Memory B cell (primary cell): ENCODE measurements around the gene PSMA5.
A peak's percentile ranks its signal among the peaks of the same experiment; 100 is the strongest.

Source experiments
- ATAC-seq: fragments of 150-1000 bp; cut with Tn5 transposase; 2 replicates; pipeline ENCODE4 v1.10.0; 2021; ENCODE audit warnings: low read depth, mild to moderate bottlenecking, moderate library complexity
- DNase-seq, 2 donors: peaks; one replicate each; pipeline ENCODE4 v3.0.0; 2022; ENCODE audit warnings: low spot score in 2 of 2
- H3K27ac Mint-ChIP-seq: one replicate; pipeline ENCODE4 v1.8.0; 2022; ENCODE audit warnings: mild to moderate bottlenecking, moderate library complexity, mixed read lengths
- H3K27me3 Mint-ChIP-seq: one replicate; pipeline ENCODE4 v1.8.0; 2022; ENCODE audit warnings: mixed read lengths
- H3K36me3 Mint-ChIP-seq: one replicate; pipeline ENCODE4 v1.8.0; 2022; ENCODE audit warnings: mild to moderate bottlenecking, mixed read lengths
- H3K4me1 Mint-ChIP-seq: one replicate; pipeline ENCODE4 v1.8.0; 2022; ENCODE audit warnings: mixed read lengths
- H3K4me3 Mint-ChIP-seq: one replicate; pipeline ENCODE4 v1.8.0; 2022; ENCODE audit warnings: mild to moderate bottlenecking, moderate library complexity, mixed read lengths
- H3K9me3 Mint-ChIP-seq: one replicate; pipeline ENCODE4 v1.8.0; 2022; ENCODE audit warnings: mixed read lengths

PSMA5 gene

DNA sequence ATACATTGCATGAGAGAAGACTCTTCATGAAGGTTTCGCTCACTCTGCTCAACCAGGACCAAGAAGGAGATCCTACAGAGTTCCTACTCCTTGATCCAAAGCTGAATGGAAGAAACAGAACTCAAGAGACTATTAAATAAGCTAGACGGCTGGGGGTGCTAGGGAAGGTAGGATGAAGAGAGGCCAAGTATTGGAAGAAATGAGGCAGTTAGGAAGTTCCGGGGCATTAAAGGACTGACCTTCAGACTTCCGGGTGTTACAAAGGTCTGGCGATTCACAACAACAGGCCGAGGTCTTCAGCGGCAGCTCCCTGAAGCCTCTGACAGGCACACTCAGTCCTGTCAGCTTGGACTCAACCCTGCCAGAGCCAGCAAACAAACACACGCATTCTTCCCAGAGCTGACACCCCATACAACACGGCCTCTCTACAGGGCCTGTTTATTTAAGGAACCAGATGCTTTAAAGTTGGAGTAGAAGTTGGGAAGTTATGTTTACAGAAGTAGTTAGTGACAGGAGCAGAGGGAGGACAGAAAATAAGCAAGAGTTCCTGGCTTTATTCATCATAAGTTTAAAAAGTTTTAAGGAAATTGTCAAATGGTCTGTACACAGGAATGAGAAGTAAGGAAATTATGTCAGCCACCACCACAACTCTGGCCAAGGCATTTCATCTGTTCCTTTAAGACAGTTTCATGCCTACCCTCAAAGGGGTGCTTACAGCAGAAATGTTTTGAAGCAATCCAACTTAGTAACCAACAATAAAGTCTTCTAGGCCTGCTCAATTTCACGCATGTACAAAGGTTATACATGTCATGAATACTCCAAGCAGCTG, 33.2 kb downstream of the PSMA5 start:
- ATAC-seq (no peak), DNase-seq (no peak)
- no peaks in the 10 kb centered on the region for H3K9me3 Mint-ChIP-seq
- peaks cover 2% of the 10 kb centered on the region for H3K36me3 Mint-ChIP-seq
- H3K4me3 Mint-ChIP-seq: no peak overlapping the region
- H3K27me3 Mint-ChIP-seq: peaks cover 44% of the 10 kb centered on the region
- no peak overlapping the region for H3K27ac Mint-ChIP-seq
- peaks cover 23% of the 10 kb centered on the region for H3K4me1 Mint-ChIP-seq

DNA sequence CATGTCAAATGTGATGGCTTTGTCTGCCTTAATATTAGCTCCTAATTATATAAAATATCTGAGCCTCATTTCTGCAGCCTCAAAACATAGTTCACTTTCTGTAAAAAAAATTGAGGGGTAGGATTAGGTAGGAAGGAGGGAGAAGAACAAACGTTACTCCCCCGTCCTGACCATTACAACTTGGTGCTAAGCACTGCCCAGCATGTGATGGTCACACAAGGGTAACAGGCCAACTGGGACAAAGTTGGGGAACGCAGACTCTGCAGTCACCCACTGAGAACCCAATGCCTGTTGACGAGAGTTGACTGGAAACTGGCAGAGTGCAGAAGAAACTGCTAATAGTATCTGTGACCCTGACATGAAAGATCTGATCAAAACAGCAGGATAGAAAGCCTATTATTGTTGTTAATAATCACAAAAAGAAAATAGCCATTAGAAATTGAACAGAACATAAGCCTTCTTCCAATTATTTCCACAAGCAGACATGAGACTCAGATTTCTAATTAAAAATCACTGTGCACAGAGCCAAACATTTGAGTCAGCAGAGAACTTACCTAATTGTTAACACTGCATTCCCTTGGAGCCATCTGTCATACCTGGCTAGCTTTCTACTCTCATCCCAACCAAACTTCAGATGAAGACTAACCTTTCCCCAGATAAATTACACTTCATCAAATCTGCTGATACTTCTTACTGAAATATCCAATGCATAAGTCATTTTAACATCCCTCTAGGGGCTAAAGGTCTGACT, 34.0 kb downstream of the PSMA5 start:
- Mint-ChIP-seq H3K4me3 (no peak overlapping the region), H3K9me3 (no peaks in the 10 kb centered on the region), H3K27me3 (peaks cover 45% of the 10 kb centered on the region)

DNA sequence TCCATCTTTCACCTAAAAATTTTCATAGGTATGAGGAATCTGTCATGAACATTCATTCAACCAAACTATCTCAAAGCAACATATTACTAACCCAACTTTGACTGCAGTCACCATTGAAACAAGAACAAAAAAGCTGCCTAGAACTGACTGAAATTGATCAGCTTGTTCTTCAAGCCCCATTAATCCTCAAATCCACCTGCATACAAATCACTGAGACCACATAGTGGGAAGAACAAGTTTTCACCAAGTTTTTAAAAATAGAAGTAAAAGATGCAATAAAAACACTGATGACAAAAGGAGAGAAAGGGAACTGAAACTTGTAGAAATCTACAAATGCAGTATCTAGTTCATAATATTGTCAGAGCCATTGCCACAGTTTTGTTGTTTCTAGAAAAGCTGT, 34.6 kb downstream of the PSMA5 start:
- Mint-ChIP-seq H3K4me1 (peaks cover 18% of the 10 kb centered on the region), H3K27ac (no peak overlapping the region), H3K36me3 (peaks cover 2% of the 10 kb centered on the region), H3K9me3 (no peaks in the 10 kb centered on the region), H3K4me3 (peak overlapping the region; percentile 11), H3K27me3 (peaks cover 42% of the 10 kb centered on the region)
- ATAC-seq (peak; percentile 82), DNase-seq (no peak)

More for the DNA sequence above, 34.0 kb downstream of the PSMA5 start:
- Mint-ChIP-seq H3K4me1 (peaks cover 23% of the 10 kb centered on the region), H3K36me3 (peaks cover 2% of the 10 kb centered on the region), H3K27ac (no peak overlapping the region)
- ATAC-seq (no peak), DNase-seq (no peak)

DNA sequence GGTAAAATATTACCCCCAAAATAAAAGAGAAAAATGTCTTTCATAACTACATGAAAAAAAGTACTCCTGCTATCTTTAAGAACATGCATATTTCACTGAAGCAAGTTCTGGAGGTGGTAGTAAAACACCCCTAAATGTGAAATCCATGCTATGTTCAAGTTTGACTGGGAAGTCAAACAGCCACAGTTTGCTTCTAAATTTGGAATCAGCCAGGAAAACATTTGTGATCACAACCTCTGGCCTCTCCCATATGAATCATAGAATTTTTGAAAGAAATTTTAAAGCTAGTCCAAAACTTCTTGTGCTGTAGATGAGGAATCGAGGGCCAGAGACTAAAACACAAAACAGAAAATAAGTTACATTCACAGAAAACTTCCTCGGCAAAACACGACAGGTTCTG, 35.1 kb downstream of the PSMA5 start:
- H3K36me3 Mint-ChIP-seq: peaks cover 2% of the 10 kb centered on the region
- DNase-seq: no peak
- H3K4me3 Mint-ChIP-seq: no peak overlapping the region
- no peaks in the 10 kb centered on the region for H3K9me3 Mint-ChIP-seq
- no peak for ATAC-seq
- peaks cover 41% of the 10 kb centered on the region for H3K27me3 Mint-ChIP-seq
- H3K27ac Mint-ChIP-seq: no peak overlapping the region
- peaks cover 18% of the 10 kb centered on the region for H3K4me1 Mint-ChIP-seq

DNA sequence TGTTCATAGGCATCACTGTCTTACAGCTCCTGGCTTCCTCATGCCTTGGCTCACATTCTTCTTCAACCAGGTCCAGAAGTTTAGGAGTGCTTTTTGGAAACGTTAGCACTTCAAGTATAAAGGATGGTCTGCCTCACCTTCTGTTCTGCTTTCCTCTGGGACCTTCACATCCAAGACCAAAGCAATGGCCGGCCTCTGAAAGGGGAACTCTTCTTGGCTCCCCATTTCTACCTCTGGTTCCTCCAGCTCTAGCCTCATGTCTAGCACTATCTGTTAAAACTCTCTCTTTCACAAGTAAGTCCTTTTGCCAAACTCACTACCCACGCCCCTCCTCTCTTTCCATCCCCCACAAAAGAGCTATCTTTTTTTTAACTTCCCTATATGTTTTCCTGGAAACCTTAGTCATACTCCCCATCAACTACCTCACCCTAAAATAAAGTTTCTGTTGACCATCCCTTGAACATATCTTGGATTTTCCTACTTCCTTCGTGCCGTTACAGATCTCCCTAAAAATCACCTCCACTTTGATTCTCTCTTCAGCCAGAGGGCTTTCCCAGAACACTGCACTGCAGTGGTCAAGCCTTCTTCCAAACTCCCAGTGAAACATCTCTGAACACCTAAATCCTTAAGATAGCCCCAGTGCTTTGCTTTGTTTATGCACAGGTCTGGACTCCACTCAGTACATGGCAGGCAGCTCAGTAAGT, 36.5 kb downstream of the PSMA5 start:
- Mint-ChIP-seq H3K27ac (no peak overlapping the region), H3K27me3 (peaks cover 41% of the 10 kb centered on the region), H3K4me3 (no peak overlapping the region), H3K4me1 (peaks cover 16% of the 10 kb centered on the region), H3K9me3 (no peaks in the 10 kb centered on the region), H3K36me3 (peaks cover 2% of the 10 kb centered on the region)
- no peak for ATAC-seq
- no peak for DNase-seq

DNA sequence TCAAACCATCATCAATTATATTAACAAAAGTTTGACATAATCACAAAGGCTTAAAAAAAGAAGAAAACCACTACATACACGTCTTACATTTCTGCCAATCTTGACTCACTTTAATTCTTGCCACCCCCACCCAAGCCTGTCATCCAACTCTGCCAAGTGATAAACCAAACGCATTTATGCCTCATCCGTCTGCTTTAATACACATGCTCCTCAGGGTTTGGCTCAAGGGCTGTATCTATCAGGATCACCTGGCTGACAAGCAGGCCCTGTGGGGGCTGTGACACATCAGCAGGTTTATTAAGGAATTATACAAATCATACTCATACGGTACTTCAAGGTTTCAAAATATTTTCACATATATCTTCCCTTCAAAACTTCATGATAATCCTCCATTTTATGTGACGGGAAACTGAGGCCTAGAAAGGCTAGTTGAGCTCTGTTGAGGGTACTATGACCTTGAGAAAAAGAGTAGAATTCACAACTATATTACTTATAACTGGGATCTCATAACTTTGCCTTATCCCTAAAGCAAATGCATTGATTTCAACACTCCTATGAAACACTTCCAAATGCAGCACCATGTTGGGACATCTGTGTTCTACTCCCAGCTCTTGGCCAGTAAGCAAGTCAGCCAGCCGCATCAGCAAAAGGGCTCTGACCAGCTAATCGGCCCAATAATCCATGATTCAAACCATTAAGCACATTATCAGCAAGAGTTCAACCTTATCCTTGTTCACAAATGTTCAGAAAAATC, 37.2 kb downstream of the PSMA5 start:
- H3K4me1 Mint-ChIP-seq: peaks cover 16% of the 10 kb centered on the region
- DNase-seq (no peak), ATAC-seq (no peak)
- H3K27ac Mint-ChIP-seq: no peak overlapping the region
- no peak overlapping the region for H3K4me3 Mint-ChIP-seq
- peaks cover 42% of the 10 kb centered on the region for H3K27me3 Mint-ChIP-seq
- peaks cover 2% of the 10 kb centered on the region for H3K36me3 Mint-ChIP-seq
- H3K9me3 Mint-ChIP-seq: no peaks in the 10 kb centered on the region

DNA sequence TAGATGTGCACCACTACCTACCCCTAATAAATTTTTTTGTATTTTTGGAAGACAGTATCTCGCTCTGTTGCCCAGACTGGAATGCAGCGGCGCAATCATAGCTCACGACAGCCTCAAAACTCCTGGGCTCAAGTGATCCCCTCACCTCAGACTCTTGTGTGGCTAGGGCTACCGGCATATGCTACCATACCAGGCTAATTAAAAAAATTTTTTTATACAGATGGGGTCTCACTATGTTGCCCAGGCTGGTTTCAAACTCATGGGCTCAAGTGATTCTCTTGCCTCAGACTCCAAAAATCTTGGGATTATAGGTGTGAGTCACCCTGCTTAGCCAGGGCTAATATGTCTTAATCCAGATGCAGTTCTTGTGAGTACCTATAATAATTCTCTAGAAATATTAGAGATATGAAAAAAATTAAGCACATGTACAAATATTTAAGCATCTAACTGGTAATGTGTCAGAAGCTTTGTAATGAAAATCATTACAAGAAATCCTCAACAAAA, 38.0 kb downstream of the PSMA5 start:
- H3K27me3 Mint-ChIP-seq: peaks cover 38% of the 10 kb centered on the region
- ATAC-seq: no peak

DNA sequence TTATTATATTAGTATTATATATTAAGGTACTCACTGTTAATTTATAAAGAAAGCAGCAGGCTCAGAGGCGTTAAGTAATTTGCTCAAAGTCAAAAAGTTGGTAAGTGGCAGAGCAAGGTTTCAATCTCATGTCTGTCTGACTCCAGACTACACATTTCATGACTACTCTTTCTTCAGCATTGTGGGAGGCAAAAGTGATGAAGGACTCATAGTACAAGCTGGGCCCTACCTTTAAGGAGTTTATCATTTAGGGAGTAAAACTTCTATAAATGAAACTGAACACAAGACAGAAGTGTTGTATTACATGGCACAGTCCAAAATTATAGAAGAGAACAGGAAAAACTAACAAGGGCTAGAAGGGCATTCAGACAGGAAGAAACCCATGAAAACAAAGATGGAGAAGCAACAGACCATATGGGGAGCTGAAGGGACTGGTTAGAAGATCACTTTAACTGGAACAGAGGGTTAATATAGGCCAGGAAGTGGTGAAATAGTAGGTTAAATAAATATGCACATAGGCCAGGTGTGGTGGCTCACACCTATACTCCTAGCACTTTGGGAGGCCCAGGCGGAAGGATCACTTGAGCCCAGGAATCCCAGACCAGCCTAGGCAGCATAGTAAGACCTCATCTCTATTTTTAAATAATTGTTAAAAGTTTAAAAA, 40.1 kb downstream of the PSMA5 start:
- DNase-seq (no peak), ATAC-seq (no peak)
- no peak overlapping the region for H3K27ac Mint-ChIP-seq
- no peaks in the 10 kb centered on the region for H3K36me3 Mint-ChIP-seq
- H3K4me3 Mint-ChIP-seq: no peak overlapping the region
- peaks cover 2% of the 10 kb centered on the region for H3K4me1 Mint-ChIP-seq
- H3K27me3 Mint-ChIP-seq: peaks cover 28% of the 10 kb centered on the region
- H3K9me3 Mint-ChIP-seq: no peaks in the 10 kb centered on the region

More for the DNA sequence above, 38.0 kb downstream of the PSMA5 start:
- Mint-ChIP-seq H3K4me3 (no peak overlapping the region), H3K9me3 (no peaks in the 10 kb centered on the region), H3K36me3 (peaks cover 2% of the 10 kb centered on the region), H3K27ac (no peak overlapping the region), H3K4me1 (peaks cover 16% of the 10 kb centered on the region)
- no peak for DNase-seq

DNA sequence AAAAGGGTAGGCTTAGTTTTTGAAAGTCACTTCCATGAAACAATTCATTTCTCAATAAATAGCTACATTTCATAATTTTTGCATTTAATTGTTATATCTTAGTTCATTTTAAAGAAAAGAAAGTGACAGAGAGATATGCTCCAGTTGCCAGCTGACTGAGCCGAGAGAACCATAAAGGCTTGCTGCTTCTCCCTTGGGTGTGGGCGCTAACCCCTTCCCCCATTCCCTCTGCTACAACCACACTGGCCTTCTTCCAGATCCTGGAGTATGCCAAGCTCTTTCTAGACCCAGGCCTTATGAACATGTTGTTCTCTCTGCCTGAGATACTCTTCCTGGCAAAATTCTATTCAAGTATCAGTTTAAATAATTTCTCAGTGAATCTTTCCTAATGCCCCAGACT, 40.8 kb downstream of the PSMA5 start:
- ATAC-seq: no peak
- no peaks in the 10 kb centered on the region for H3K4me1 Mint-ChIP-seq
- no peaks in the 10 kb centered on the region for H3K36me3 Mint-ChIP-seq
- no peak overlapping the region for H3K4me3 Mint-ChIP-seq
- no peak for DNase-seq
- H3K27me3 Mint-ChIP-seq: peaks cover 28% of the 10 kb centered on the region
- no peak overlapping the region for H3K27ac Mint-ChIP-seq
- H3K9me3 Mint-ChIP-seq: no peaks in the 10 kb centered on the region

DNA sequence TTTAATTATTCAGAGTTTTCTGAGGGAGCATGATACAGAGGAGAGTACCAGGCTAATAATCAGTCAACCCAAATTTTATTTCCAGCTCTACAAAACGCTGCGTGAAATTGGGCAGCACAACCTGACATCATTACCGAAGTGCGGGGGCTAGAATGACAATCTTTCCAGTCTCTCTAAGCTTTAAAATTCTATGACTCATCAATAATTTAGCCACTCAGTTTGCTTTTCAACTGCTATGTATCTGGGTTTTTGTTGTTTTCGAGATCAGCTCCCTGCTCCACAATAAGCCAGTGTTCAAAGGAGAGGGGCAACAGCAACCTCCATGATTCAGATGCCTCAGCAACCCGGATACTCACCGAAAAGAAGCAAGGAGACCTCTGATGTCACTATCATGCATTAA, 42.4 kb downstream of the PSMA5 start:
- H3K27ac Mint-ChIP-seq: no peak overlapping the region
- DNase-seq: no peak
- no peaks in the 10 kb centered on the region for H3K9me3 Mint-ChIP-seq
- no peak for ATAC-seq
- H3K4me1 Mint-ChIP-seq: no peaks in the 10 kb centered on the region
- peaks cover 15% of the 10 kb centered on the region for H3K27me3 Mint-ChIP-seq
- no peaks in the 10 kb centered on the region for H3K36me3 Mint-ChIP-seq
- no peak overlapping the region for H3K4me3 Mint-ChIP-seq

DNA sequence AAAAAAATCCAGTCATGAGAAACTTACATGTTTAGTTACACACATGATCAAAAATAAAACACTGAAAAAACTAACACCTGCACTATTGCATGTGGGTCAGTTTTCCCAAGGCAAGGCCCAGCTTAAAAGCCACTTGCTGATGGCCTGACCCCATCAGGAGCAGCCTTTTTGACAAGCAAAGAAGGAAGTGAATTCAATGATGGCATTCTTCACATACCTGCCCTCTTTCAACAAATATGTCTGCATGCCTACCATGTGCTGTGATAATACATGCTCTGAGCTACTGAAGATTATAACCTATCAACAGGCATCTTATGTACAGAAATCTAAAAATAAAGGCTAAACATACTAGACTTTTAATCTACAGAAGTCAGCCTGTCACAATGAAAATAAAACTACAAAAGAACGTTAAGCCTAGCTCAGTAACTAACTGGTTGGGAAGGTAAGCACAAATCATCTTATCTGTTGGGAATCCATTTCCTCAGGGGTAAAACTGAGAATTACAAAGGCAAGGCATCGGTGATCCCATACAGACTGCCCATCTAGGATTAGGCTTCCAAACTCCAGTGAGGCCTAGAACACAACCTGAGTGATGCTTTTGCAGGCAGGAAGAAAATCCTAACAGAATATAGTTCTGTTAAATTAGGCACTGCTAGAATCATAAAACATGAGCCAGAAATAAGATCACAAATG, 43.0 kb downstream of the PSMA5 start:
- H3K27me3 Mint-ChIP-seq: peaks cover 12% of the 10 kb centered on the region
- H3K4me1 Mint-ChIP-seq: no peaks in the 10 kb centered on the region
- no peak for DNase-seq

DNA sequence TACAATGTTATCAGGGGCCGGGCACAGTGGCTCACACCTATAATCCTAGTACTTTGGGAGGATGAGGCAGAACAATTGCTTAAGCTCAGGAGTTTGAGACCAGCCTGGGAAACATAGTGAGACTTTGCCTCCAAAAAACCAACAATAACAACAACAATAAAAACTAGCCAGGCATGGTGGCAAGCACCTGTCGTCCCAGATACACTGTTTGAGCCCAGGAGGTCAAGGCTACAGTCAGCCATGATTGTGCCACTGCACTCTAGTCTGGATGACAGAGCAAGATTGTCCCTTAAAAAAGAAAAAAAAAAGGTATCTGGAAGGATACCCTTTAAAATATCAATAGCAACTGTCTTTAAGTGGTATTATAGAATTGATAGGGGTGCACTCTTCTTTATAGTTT, 44.7 kb downstream of the PSMA5 start:
- ATAC-seq (no peak), DNase-seq (no peak)
- H3K27ac Mint-ChIP-seq: no peak overlapping the region
- no peaks in the 10 kb centered on the region for H3K36me3 Mint-ChIP-seq
- H3K9me3 Mint-ChIP-seq: no peaks in the 10 kb centered on the region
- peaks cover 9% of the 10 kb centered on the region for H3K27me3 Mint-ChIP-seq
- no peak overlapping the region for H3K4me3 Mint-ChIP-seq
- H3K4me1 Mint-ChIP-seq: no peaks in the 10 kb centered on the region

More for the DNA sequence above, 43.0 kb downstream of the PSMA5 start:
- H3K9me3 Mint-ChIP-seq: no peaks in the 10 kb centered on the region
- H3K27ac Mint-ChIP-seq: no peak overlapping the region
- no peaks in the 10 kb centered on the region for H3K36me3 Mint-ChIP-seq
- H3K4me3 Mint-ChIP-seq: no peak overlapping the region
- ATAC-seq: no peak

DNA sequence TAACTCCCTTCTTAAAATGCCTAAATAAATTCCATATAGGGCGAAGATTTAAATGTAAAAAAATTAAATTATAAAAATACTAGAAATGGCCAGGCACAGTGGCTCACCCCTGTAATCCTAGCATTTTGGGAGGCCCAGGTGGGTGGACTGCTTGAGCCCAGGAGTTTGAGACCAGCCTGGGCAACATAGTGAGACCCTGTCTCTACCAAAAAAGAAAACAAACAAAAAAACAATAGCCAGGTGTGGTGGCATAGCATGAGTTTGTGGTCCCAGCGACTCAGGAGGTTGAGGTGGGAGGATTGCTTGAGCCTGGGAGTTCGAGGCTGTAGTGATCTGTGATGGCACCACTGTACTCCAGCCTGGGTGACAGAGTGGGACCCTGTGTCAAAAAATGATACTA, 46.3 kb downstream of the PSMA5 start:
- ATAC-seq (no peak), DNase-seq (no peak)
- Mint-ChIP-seq H3K27ac (no peak overlapping the region), H3K4me1 (peaks cover 4% of the 10 kb centered on the region), H3K4me3 (no peak overlapping the region), H3K9me3 (no peaks in the 10 kb centered on the region), H3K36me3 (no peaks in the 10 kb centered on the region), H3K27me3 (peaks cover 9% of the 10 kb centered on the region)
